ENCODE data around the gene EIF4ENIF1. TPM values are rescaled to one million over a fixed set of nuclear protein-coding genes. Genes with fewer than 3 reads are reported as not detected.

The EIF4ENIF1 gene
- total and polyA plus RNA-seq, 9 of the 15 experiments (the other 6 are each of a cell fraction or from before 2014, with no cell fraction given), result 2.5 to 24.9 (median 15.8) TPM

DNA sequence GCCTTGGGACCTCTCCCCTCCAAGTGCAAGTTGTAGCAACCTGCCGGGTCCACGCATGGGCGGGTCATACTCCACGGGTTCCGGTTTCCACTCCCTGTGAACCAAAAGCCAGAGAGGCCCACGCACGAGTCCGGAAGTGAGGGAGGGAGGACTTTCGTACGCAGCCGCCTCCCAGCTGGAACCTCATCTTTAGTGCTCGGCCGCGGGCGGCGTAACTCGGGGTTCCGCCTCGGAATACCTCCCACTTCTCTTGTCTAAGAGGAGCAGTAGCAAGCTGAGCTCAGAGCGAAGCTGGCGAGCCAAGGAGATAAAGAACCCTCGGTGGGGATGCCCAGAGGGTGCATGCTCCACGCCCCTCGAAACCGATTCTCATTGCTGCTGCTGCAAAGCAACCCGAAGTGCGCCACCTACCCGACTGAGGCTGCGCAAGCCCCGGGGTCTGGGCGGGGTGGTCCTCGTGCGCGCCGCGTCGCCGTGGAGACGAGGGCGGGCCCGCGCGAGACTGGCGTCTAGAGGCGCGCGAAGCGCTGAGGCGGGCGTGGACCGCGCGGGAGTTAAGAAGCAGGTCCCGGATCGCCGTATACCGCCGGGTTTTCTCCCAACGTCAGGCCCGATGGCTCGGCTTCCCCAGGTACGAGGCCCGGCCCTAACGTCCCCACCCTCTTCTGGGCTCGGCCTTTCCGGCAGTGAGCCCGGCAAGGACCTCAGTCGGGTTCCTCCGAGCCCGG is 6.5 kb upstream of the EIF4ENIF1 start, which contains the start of gene SFI1 (continued):
- TF ChIP-seq, protein P1, sequence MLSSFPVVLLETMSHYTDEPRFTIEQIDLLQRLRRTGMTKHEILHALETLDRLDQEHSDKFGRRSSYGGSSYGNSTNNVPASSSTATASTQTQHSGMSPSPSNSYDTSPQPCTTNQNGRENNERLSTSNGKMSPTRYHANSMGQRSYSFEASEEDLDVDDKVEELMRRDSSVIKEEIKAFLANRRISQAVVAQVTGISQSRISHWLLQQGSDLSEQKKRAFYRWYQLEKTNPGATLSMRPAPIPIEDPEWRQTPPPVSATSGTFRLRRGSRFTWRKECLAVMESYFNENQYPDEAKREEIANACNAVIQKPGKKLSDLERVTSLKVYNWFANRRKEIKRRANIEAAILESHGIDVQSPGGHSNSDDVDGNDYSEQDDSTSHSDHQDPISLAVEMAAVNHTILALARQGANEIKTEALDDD (IDR thresholded peaks at IDR 0.05), result no peak
- 0 out of 2 replicates have a peak, but pooled peaks have one; percentile 19 for TF ChIP-seq SOX6 (IDR thresholded peaks at IDR 0.05)
- TF ChIP-seq, protein P2, sequence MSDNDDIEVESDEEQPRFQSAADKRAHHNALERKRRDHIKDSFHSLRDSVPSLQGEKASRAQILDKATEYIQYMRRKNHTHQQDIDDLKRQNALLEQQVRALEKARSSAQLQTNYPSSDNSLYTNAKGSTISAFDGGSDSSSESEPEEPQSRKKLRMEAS (CRISPR knock-in tag; IDR thresholded peaks at IDR 0.05), result peak; percentile 79
- TF ChIP-seq, protein P3, sequence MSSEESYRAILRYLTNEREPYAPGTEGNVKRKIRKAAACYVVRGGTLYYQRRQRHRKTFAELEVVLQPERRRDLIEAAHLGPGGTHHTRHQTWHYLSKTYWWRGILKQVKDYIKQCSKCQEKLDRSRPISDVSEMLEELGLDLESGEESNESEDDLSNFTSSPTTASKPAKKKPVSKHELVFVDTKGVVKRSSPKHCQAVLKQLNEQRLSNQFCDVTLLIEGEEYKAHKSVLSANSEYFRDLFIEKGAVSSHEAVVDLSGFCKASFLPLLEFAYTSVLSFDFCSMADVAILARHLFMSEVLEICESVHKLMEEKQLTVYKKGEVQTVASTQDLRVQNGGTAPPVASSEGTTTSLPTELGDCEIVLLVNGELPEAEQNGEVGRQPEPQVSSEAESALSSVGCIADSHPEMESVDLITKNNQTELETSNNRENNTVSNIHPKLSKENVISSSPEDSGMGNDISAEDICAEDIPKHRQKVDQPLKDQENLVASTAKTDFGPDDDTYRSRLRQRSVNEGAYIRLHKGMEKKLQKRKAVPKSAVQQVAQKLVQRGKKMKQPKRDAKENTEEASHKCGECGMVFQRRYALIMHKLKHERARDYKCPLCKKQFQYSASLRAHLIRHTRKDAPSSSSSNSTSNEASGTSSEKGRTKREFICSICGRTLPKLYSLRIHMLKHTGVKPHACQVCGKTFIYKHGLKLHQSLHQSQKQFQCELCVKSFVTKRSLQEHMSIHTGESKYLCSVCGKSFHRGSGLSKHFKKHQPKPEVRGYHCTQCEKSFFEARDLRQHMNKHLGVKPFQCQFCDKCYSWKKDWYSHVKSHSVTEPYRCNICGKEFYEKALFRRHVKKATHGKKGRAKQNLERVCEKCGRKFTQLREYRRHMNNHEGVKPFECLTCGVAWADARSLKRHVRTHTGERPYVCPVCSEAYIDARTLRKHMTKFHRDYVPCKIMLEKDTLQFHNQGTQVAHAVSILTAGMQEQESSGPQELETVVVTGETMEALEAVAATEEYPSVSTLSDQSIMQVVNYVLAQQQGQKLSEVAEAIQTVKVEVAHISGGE (CRISPR knock-in tag; IDR thresholded peaks at IDR 0.05), result peak in 1 of 3 experiments; percentile 86; a peak in 2 of 6 replicates
- TF ChIP-seq, protein P4, sequence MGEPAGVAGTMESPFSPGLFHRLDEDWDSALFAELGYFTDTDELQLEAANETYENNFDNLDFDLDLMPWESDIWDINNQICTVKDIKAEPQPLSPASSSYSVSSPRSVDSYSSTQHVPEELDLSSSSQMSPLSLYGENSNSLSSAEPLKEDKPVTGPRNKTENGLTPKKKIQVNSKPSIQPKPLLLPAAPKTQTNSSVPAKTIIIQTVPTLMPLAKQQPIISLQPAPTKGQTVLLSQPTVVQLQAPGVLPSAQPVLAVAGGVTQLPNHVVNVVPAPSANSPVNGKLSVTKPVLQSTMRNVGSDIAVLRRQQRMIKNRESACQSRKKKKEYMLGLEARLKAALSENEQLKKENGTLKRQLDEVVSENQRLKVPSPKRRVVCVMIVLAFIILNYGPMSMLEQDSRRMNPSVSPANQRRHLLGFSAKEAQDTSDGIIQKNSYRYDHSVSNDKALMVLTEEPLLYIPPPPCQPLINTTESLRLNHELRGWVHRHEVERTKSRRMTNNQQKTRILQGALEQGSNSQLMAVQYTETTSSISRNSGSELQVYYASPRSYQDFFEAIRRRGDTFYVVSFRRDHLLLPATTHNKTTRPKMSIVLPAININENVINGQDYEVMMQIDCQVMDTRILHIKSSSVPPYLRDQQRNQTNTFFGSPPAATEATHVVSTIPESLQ (CRISPR knock-in tag; IDR thresholded peaks at IDR 0.05), result no peak
- TF ChIP-seq ZNF174 (CRISPR knock-in tag; IDR thresholded peaks at IDR 0.05), result no peak
- peak; percentile 75 for TF ChIP-seq RBM22 (IDR thresholded peaks at IDR 0.05; ENCODE audit: low read depth, low read length, poor library complexity, severe bottlenecking)
- TF ChIP-seq ELF1 (tag; IDR thresholded peaks at IDR 0.05), result peak; percentile 76
- no peak for TF ChIP-seq ZNF274 (IDR thresholded peaks at IDR 0.05; ENCODE audit: borderline replicate concordance, low read depth, low read length)
- TF ChIP-seq MTA3 (IDR thresholded peaks at IDR 0.05; ENCODE audit: borderline replicate concordance), result peak; percentile 61; the same call in 1 of the 2 replicates
- TF ChIP-seq, protein P5, sequence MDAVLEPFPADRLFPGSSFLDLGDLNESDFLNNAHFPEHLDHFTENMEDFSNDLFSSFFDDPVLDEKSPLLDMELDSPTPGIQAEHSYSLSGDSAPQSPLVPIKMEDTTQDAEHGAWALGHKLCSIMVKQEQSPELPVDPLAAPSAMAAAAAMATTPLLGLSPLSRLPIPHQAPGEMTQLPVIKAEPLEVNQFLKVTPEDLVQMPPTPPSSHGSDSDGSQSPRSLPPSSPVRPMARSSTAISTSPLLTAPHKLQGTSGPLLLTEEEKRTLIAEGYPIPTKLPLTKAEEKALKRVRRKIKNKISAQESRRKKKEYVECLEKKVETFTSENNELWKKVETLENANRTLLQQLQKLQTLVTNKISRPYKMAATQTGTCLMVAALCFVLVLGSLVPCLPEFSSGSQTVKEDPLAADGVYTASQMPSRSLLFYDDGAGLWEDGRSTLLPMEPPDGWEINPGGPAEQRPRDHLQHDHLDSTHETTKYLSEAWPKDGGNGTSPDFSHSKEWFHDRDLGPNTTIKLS (IDR thresholded peaks at IDR 0.05; ENCODE audit: borderline replicate concordance, low read depth), result peak; percentile 40; the same call in 1 of the 2 replicates
- TF ChIP-seq ZNF324 (CRISPR knock-in tag; IDR thresholded peaks at IDR 0.05), result no peak
- peak; percentile 73 for TF ChIP-seq L3MBTL2 (IDR thresholded peaks at IDR 0.05)
- TF ChIP-seq, protein P6, sequence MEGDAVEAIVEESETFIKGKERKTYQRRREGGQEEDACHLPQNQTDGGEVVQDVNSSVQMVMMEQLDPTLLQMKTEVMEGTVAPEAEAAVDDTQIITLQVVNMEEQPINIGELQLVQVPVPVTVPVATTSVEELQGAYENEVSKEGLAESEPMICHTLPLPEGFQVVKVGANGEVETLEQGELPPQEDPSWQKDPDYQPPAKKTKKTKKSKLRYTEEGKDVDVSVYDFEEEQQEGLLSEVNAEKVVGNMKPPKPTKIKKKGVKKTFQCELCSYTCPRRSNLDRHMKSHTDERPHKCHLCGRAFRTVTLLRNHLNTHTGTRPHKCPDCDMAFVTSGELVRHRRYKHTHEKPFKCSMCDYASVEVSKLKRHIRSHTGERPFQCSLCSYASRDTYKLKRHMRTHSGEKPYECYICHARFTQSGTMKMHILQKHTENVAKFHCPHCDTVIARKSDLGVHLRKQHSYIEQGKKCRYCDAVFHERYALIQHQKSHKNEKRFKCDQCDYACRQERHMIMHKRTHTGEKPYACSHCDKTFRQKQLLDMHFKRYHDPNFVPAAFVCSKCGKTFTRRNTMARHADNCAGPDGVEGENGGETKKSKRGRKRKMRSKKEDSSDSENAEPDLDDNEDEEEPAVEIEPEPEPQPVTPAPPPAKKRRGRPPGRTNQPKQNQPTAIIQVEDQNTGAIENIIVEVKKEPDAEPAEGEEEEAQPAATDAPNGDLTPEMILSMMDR (IDR thresholded peaks at IDR 0.05 in 2 of 3, conservative IDR thresholded peaks at IDR 0.05 in 1 of 3; ENCODE audit: insufficient read depth in 2 of 3, low read depth in 1 of 3, low read length in 3 of 3), result peak in 2 of 3 experiments; percentile 12 to 19; a peak in 1 of 6 replicates
- no peak for TF ChIP-seq NR4A1 (CRISPR knock-in tag; IDR thresholded peaks at IDR 0.05)
- no peak for TF ChIP-seq NR4A1 (tag; IDR thresholded peaks at IDR 0.05)
